ENCODE results near the gene OR4M1. TPM values are rescaled to one million over a fixed set of nuclear protein-coding genes. Genes with fewer than 3 reads are reported as not detected.
"Not testable (repeated sequence)": the region's sequence is repeated elsewhere in the genome, so short reads cannot be mapped to it uniquely, and the experiment has no call there.

The OR4M1 gene
- total and polyA plus RNA-seq, 10 of the 15 experiments (the other 5 are each of a cell fraction or from before 2014, with no cell fraction given) = not detected

DNA sequence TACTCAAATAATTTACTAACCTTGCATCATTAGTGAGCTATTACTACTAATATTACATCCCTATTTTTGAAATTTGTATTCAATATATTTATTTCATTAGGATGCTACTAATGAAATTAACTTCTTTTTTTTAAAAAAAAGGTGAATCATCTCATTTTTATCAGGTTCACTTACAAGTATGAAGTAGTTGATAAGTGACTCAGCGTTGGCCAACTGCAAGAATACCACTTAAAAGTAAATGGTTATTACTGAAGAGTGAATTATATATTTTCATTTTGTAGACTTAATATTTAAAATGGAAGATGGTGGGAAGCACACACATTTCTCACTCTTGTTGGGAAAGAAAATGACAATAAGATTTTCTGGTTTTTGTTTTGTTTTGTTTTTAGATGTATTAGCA lies 49.9 kb downstream of the OR4M1 start:
- CTCF ChIA-PET = no interaction called here
- Histone ChIP-seq H3K27me3 (replicated peaks in 1 of 2; ENCODE audit: control insufficient read depth in 2 of 2, insufficient read depth in 2 of 2, low read length in 1 of 2) (no peaks in the 10 kb centered on the region), H3K4me2 (ENCODE audit: control insufficient read depth, insufficient read depth) (no peak overlapping the region), H3K79me2 (ENCODE audit: control insufficient read depth, insufficient read depth, low read length) (no peaks in the 10 kb centered on the region), H3K4me1 (ENCODE audit: control insufficient read depth, insufficient read depth, low read length) (no peaks in the 10 kb centered on the region), H3K4me3 (no peak overlapping the region), H2AFZ (ENCODE audit: control insufficient read depth, low read depth, low read length) (no peak overlapping the region), H3K9ac (ENCODE audit: control insufficient read depth, insufficient read depth, low read length) (no peak overlapping the region), H3K27ac (ENCODE audit: control insufficient read depth, insufficient read depth) (no peak overlapping the region), H4K20me1 (ENCODE audit: control insufficient read depth, insufficient read depth) (no peaks in the 10 kb centered on the region), H3K36me3 (ENCODE audit: control insufficient read depth in 2 of 2, insufficient read depth in 2 of 2, low read length in 1 of 2) (no peaks in the 10 kb centered on the region), H3K9me3 (replicated peaks; ENCODE audit: control insufficient read depth, insufficient read depth, low read length) (no peaks in the 10 kb centered on the region)
- DNase-seq (ENCODE audit: low read depth, low spot score) (no peak), FAIRE-seq (no peak), ATAC-seq (no peak)
- no TSS peak for BruUV-seq (replicated peaks)
- RAD21 ChIA-PET (ENCODE audit: unreplicated experiment) = no interaction called here
- WGBS (ENCODE audit: insufficient coverage, insufficient replicate concordance, low lambda C conversion rate, missing lambda C conversion rate) = 0% methylated on average over 1 of the region's 1 CpG
- POLR2A ChIA-PET = no interaction called here
- in situ Hi-C loops (cut with MboI) (no loop called here), intact Hi-C loops (cut with micrococcal nuclease; ENCODE audit: unreplicated experiment) (no loop called here)
- SMC1A ChIA-PET (ENCODE audit: uncharacterized antibody, unreplicated experiment) = no interaction called here
- no peak for TF ChIP-seq ETV6 (conservative IDR thresholded peaks at IDR 0.05 in 1 of 2, IDR thresholded peaks at IDR 0.05 in 1 of 2; ENCODE audit: borderline replicate concordance in 1 of 2, low read depth in 1 of 2)

DNA sequence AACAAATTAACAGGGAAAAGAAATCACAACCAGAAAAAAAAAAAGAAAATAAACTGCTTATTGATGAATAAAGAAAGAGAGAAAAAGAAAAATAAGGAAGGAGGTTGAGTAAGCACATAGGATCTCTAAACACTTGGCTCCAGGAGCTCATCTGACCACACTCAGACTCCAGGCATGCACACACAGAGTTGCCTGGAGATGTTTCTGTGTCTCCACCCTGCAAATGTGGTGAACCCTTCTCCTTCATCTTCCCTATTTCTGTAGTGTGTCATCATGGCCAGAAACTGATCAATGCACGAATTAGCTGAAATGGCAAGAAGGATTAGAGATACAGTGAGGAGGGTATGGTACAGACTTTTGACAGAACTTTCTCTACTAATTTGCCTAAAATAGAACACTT lies 50.5 kb downstream of the OR4M1 start:
- ChIA-PET POLR2A (no interaction called here), CTCF (no interaction called here), RAD21 (ENCODE audit: unreplicated experiment) (no interaction called here), SMC1A (ENCODE audit: uncharacterized antibody, unreplicated experiment) (no interaction called here)
- no peak overlapping the region for H2AFZ ChIP-seq (ENCODE audit: control insufficient read depth, low read depth, low read length)
- no peak for DNase-seq (ENCODE audit: low read depth, low spot score)
- no peaks in the 10 kb centered on the region for H3K9me3 ChIP-seq (replicated peaks; ENCODE audit: control insufficient read depth, insufficient read depth, low read length)
- no peak for TF ChIP-seq NFXL1 (IDR thresholded peaks at IDR 0.05; ENCODE audit: borderline replicate concordance)
- H3K79me2 ChIP-seq (ENCODE audit: control insufficient read depth, insufficient read depth, low read length) = no peaks in the 10 kb centered on the region
- no peaks in the 10 kb centered on the region for H3K4me1 ChIP-seq (ENCODE audit: control insufficient read depth, insufficient read depth, low read length)
- no peaks in the 10 kb centered on the region for H3K36me3 ChIP-seq (ENCODE audit: control insufficient read depth in 2 of 2, insufficient read depth in 2 of 2, low read length in 1 of 2)
- no peak for ATAC-seq
- 0% methylated on average over 1 of the region's 1 CpG for WGBS (ENCODE audit: insufficient coverage, insufficient replicate concordance, low lambda C conversion rate, missing lambda C conversion rate)
- in situ Hi-C loops (cut with MboI) = no loop called here
- H4K20me1 ChIP-seq (ENCODE audit: control insufficient read depth, insufficient read depth) = no peaks in the 10 kb centered on the region
- no peak overlapping the region for H3K9ac ChIP-seq (ENCODE audit: control insufficient read depth, insufficient read depth, low read length)
- H3K4me3 ChIP-seq = no peak overlapping the region
- intact Hi-C loops (cut with micrococcal nuclease; ENCODE audit: unreplicated experiment) = no loop called here
- FAIRE-seq = no peak
- BruUV-seq (replicated peaks) = no TSS peak
- H3K27ac ChIP-seq (ENCODE audit: control insufficient read depth, insufficient read depth) = no peak overlapping the region
- H3K4me2 ChIP-seq (ENCODE audit: control insufficient read depth, insufficient read depth) = no peak overlapping the region
- H3K27me3 ChIP-seq (replicated peaks in 1 of 2; ENCODE audit: control insufficient read depth in 2 of 2, insufficient read depth in 2 of 2, low read length in 1 of 2) = no peaks in the 10 kb centered on the region

DNA sequence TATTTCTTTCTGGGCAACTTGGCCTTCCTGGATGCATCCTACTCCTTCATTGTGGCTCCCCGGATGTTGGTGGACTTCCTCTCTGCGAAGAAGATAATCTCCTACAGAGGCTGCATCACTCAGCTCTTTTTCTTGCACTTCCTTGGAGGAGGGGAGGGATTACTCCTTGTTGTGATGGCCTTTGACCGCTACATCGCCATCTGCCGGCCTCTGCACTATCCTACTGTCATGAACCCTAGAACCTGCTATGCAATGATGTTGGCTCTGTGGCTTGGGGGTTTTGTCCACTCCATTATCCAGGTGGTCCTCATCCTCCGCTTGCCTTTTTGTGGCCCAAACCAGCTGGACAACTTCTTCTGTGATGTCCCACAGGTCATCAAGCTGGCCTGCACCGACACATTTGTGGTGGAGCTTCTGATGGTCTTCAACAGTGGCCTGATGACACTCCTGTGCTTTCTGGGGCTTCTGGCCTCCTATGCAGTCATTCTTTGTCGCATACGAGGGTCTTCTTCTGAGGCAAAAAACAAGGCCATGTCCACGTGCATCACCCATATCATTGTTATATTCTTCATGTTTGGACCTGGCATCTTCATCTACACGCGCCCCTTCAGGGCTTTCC lies 54.4 kb downstream of the OR4M1 start:
- SMC1A ChIA-PET (ENCODE audit: uncharacterized antibody, unreplicated experiment); H3K9ac ChIP-seq (ENCODE audit: control insufficient read depth, insufficient read depth, low read length); BruUV-seq (replicated peaks); in situ Hi-C loops (cut with MboI); H3K36me3 ChIP-seq (ENCODE audit: control insufficient read depth in 2 of 2, insufficient read depth in 2 of 2, low read length in 1 of 2); H3K27me3 ChIP-seq (replicated peaks in 1 of 2; ENCODE audit: control insufficient read depth in 2 of 2, insufficient read depth in 2 of 2, low read length in 1 of 2); H3K4me1 ChIP-seq (ENCODE audit: control insufficient read depth, insufficient read depth, low read length); POLR2A ChIA-PET; H2AFZ ChIP-seq (ENCODE audit: control insufficient read depth, low read depth, low read length); intact Hi-C loops (cut with micrococcal nuclease; ENCODE audit: unreplicated experiment); H3K9me3 ChIP-seq (replicated peaks; ENCODE audit: control insufficient read depth, insufficient read depth, low read length); H3K27ac ChIP-seq (ENCODE audit: control insufficient read depth, insufficient read depth); H4K20me1 ChIP-seq (ENCODE audit: control insufficient read depth, insufficient read depth); DNase-seq (ENCODE audit: low read depth, low spot score); H3K79me2 ChIP-seq (ENCODE audit: control insufficient read depth, insufficient read depth, low read length); ATAC-seq; RAD21 ChIA-PET (ENCODE audit: unreplicated experiment); H3K4me2 ChIP-seq (ENCODE audit: control insufficient read depth, insufficient read depth); CTCF ChIA-PET; FAIRE-seq; H3K4me3 ChIP-seq: not testable (repeated sequence)
- 27% methylated on average over 12 of the region's 12 CpGs for WGBS (ENCODE audit: insufficient coverage, insufficient replicate concordance, low lambda C conversion rate, missing lambda C conversion rate)
